HL-60 (cell line): ENCODE results near the gene IQSEC1.

Experiments
- DNase-seq, 2 experiments: peaks; one replicate each; pipeline ENCODE4 v3.0.0-alpha.2; 2010 to 2020; ENCODE audit warnings: low read depth in 1 of 2, low spot score in 1 of 2
- H3K27ac ChIP-seq: fragments of 250-450 bp; sonication (Bioruptor Pico); replicated peaks from 2 replicates; pipeline ENCODE4 v1.5.1; 2020; ENCODE audit warnings: mild to moderate bottlenecking, moderate library complexity
- H3K27me3 ChIP-seq: fragments of 250-450 bp; sonication (Bioruptor Pico); 2 replicates; pipeline ENCODE4 v1.5.1; 2021; ENCODE audit warnings: mild to moderate bottlenecking, moderate library complexity; ENCODE audit not compliant: insufficient read depth, poor library complexity, severe bottlenecking
- H3K4me3 ChIP-seq: replicated peaks from 2 replicates; pipeline ENCODE4 v1.5.1; 2011; ENCODE audit warnings: mild to moderate bottlenecking, control low read depth, low read length; ENCODE audit not compliant: insufficient read depth
- GABPA ChIP-seq: IDR thresholded peaks from 2 replicates; pipeline ENCODE4 v1.6.1; 2012; ENCODE audit warnings: low read depth
- POLR2AphosphoS5 ChIP-seq: IDR thresholded peaks from 2 replicates; pipeline ENCODE4 v1.6.1; 2012; ENCODE audit warnings: low read depth
- SPI1 ChIP-seq: IDR thresholded peaks from 2 replicates; pipeline ENCODE4 v1.6.1; 2012; ENCODE audit warnings: low read depth, mild to moderate bottlenecking, borderline replicate concordance
- TF ChIP-seq, protein P1 (sequence below): IDR thresholded peaks from 2 replicates; pipeline ENCODE4 v1.6.1; 2012; ENCODE audit warnings: low read depth; ENCODE audit not compliant: insufficient replicate concordance
- TF ChIP-seq, protein P2 (sequence below): IDR thresholded peaks from one replicate; pipeline ENCODE4 v1.5.1; 2011; ENCODE audit warnings: low read length, control low read depth, inconsistent platforms; ENCODE audit not compliant: insufficient read depth

Gene IQSEC1

GRCh38 chr3:12986986-12987385, 86.2 kb downstream of the IQSEC1 start:
- Histone ChIP-seq H3K27me3 (no peaks in the 10 kb centered on the region), H3K27ac (no peak overlapping the region), H3K4me3 (no peak overlapping the region)
- TF ChIP-seq, protein P1, sequence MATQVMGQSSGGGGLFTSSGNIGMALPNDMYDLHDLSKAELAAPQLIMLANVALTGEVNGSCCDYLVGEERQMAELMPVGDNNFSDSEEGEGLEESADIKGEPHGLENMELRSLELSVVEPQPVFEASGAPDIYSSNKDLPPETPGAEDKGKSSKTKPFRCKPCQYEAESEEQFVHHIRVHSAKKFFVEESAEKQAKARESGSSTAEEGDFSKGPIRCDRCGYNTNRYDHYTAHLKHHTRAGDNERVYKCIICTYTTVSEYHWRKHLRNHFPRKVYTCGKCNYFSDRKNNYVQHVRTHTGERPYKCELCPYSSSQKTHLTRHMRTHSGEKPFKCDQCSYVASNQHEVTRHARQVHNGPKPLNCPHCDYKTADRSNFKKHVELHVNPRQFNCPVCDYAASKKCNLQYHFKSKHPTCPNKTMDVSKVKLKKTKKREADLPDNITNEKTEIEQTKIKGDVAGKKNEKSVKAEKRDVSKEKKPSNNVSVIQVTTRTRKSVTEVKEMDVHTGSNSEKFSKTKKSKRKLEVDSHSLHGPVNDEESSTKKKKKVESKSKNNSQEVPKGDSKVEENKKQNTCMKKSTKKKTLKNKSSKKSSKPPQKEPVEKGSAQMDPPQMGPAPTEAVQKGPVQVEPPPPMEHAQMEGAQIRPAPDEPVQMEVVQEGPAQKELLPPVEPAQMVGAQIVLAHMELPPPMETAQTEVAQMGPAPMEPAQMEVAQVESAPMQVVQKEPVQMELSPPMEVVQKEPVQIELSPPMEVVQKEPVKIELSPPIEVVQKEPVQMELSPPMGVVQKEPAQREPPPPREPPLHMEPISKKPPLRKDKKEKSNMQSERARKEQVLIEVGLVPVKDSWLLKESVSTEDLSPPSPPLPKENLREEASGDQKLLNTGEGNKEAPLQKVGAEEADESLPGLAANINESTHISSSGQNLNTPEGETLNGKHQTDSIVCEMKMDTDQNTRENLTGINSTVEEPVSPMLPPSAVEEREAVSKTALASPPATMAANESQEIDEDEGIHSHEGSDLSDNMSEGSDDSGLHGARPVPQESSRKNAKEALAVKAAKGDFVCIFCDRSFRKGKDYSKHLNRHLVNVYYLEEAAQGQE, result no peak
- no peak for TF ChIP-seq SPI1
- TF ChIP-seq GABPA, result no peak
- TF ChIP-seq POLR2AphosphoS5, result no peak
- TF ChIP-seq, protein P2, sequence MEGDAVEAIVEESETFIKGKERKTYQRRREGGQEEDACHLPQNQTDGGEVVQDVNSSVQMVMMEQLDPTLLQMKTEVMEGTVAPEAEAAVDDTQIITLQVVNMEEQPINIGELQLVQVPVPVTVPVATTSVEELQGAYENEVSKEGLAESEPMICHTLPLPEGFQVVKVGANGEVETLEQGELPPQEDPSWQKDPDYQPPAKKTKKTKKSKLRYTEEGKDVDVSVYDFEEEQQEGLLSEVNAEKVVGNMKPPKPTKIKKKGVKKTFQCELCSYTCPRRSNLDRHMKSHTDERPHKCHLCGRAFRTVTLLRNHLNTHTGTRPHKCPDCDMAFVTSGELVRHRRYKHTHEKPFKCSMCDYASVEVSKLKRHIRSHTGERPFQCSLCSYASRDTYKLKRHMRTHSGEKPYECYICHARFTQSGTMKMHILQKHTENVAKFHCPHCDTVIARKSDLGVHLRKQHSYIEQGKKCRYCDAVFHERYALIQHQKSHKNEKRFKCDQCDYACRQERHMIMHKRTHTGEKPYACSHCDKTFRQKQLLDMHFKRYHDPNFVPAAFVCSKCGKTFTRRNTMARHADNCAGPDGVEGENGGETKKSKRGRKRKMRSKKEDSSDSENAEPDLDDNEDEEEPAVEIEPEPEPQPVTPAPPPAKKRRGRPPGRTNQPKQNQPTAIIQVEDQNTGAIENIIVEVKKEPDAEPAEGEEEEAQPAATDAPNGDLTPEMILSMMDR, result no peak
- DNase-seq, result no peak

DNA sequence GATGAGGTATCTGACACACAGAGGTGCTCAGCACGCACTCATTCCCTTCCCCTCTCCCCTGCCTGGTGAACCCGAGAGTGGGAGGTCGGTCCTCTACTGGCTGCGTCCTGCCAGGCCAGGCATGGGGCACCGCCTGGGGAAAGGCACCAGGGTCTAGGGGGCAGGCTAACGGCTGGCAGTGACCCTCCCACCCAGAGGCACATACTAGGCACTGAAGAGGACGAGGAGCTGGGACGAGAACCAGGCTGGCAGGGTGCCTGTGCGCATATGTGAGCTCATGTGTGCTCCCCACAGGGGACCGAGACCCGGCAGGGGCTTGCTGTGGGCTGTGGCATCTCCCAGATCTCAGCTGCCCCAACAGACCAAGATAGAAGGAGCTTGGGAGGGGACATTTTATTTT, 86.7 kb downstream of the IQSEC1 start:
- TF ChIP-seq, protein P1, result no peak
- TF ChIP-seq, protein P2, result no peak
- no peak for TF ChIP-seq POLR2AphosphoS5
- H3K27ac ChIP-seq, result no peak overlapping the region
- no peak overlapping the region for H3K4me3 ChIP-seq
- no peaks in the 10 kb centered on the region for H3K27me3 ChIP-seq
- DNase-seq, result no peak

- Histone ChIP-seq H3K27ac (no peak overlapping the region), H3K4me3 (no peak overlapping the region), H3K27me3 (no peaks in the 10 kb centered on the region)
- TF ChIP-seq GABPA, result no peak
- TF ChIP-seq, protein P2, result no peak
- TF ChIP-seq, protein P1, result no peak
- TF ChIP-seq SPI1, result no peak
- no peak for TF ChIP-seq POLR2AphosphoS5
- no peak for DNase-seq
Observed at GRCh38 chr3:12986031-12986430, 87.2 kb downstream of the IQSEC1 start.
